Vagina (tissue), 2 donors: ENCODE results near the gene PRKAA1.
"Not testable (repeated sequence)": the region's sequence is repeated elsewhere in the genome, so short reads cannot be mapped to it uniquely, and the experiment has no call there.

Experiments
- CTCF ChIP-seq, 3 experiments: fragments of 450-650 bp in 2 of 3; fragments of 200-600 bp in 1 of 3; sonication (generic) in 1 of 3; IDR thresholded peaks; one replicate each; pipeline ENCODE4 v1.5.1; 2017 to 2019; ENCODE audit warnings: antibody characterized with exemption in 3 of 3, mild to moderate bottlenecking in 2 of 3, moderate library complexity in 2 of 3
- POLR2A ChIP-seq, 2 donors: fragments of 450-650 bp; IDR thresholded peaks; one replicate each; pipeline ENCODE4 v1.6.1; 2017; ENCODE audit warnings: antibody characterized with exemption in 2 of 2, mild to moderate bottlenecking in 2 of 2, moderate library complexity in 2 of 2
- POLR2AphosphoS5 ChIP-seq, 2 donors: sonication (generic); formaldehyde crosslinking; IDR thresholded peaks; one replicate each; pipeline ENCODE4 v1.9.0; 2017; ENCODE audit warnings: antibody characterized with exemption in 2 of 2, mild to moderate bottlenecking in 2 of 2, low read depth in 1 of 2; ENCODE audit not compliant: insufficient read depth in 1 of 2

- not testable (repeated sequence) for TF ChIP-seq CTCF (IDR thresholded peaks at IDR 0.05); POLR2A (IDR thresholded peaks at IDR 0.05); POLR2AphosphoS5 (IDR thresholded peaks at IDR 0.05; ENCODE audit: insufficient read depth in 1 of 2, low read depth in 1 of 2)
Measured at GRCh38 chr5:40794340-40794739, 3.8 kb downstream of the PRKAA1 start.
